ENCODE data around the gene TMEM11.

The TMEM11 gene

GRCh38 chr17:21157586-21158370 is 56.2 kb downstream of the TMEM11 start:
- DNase-seq (ENCODE audit: low read depth) = no peak

- DNase-seq (ENCODE audit: low read depth) = no peak
These were observed 61.2 kb downstream of the TMEM11 start for GRCh38 chr17:21152731-21153130.

GRCh38 chr17:21149621-21150020 is 64.3 kb downstream of the TMEM11 start:
- DNase-seq (ENCODE audit: low read depth) = no peak

Measured in stimulated activated CD8-positive, alpha-beta memory T cell treated with anti-CD3 and anti-CD28 coated beads, Interleukin-15, amount 100 ng/mL, for 24 hours (primary cell).